Activated B cell treated with CpG ODN at 0.5 μM for 24 hours (primary cell): ENCODE results near the gene HBP1. TPM values are rescaled to one million over a fixed set of nuclear protein-coding genes. Genes with fewer than 3 reads are reported as not detected.

Source experiments
- ATAC-seq: fragments of 200-7000 bp; cut with Tn5 transposase; one replicate; pipeline ENCODE4 v1.10.0; 2021; ENCODE audit warnings: low read depth, mild to moderate bottlenecking, moderate library complexity
- CTCF ChIA-PET: fragments of 350-600 bp; sonication (Branson Sonifier 250); formaldehyde crosslinking; loops from one replicate; lab custom pipeline; 2021; ENCODE audit warnings: antibody characterized with exemption; lab: Charles Lee
- POLR2A ChIA-PET: fragments of 350-600 bp; sonication (Branson Sonifier 250); formaldehyde crosslinking; loops from one replicate; lab custom pipeline; 2021; ENCODE audit warnings: antibody characterized with exemption; lab: Charles Lee
- DNase-seq: peaks from one replicate; pipeline ENCODE4 v3.0.0; 2022
- H3K27ac Mint-ChIP-seq: one replicate; pipeline ENCODE4 v1.8.0; 2020; ENCODE audit warnings: mixed read lengths
- H3K27me3 Mint-ChIP-seq: one replicate; pipeline ENCODE4 v1.8.0; 2021; ENCODE audit warnings: mixed read lengths
- H3K36me3 Mint-ChIP-seq: one replicate; pipeline ENCODE4 v1.8.0; 2021; ENCODE audit warnings: low read depth, mixed read lengths
- H3K4me1 Mint-ChIP-seq: one replicate; pipeline ENCODE4 v1.8.0; 2021; ENCODE audit warnings: mixed read lengths
- H3K4me3 Mint-ChIP-seq: one replicate; pipeline ENCODE4 v1.8.0; 2020; ENCODE audit warnings: mild to moderate bottlenecking, mixed read lengths
- H3K9me3 Mint-ChIP-seq: one replicate; pipeline ENCODE4 v1.8.0; 2020; ENCODE audit warnings: mixed read lengths
- CTCF ChIP-seq: fragments of 200-600 bp; IDR thresholded peaks from one replicate; pipeline ENCODE4 v1.8.0; 2022; ENCODE audit warnings: antibody characterized with exemption, mild to moderate bottlenecking
- intact Hi-C: fragments of 100-400 bp; cut with micrococcal nuclease; formaldehyde crosslinking; loops from one replicate; pipeline ENCODE4 v1.15.1; 2024
- total RNA-seq: library from RNA; stranded (reverse); gene quantifications from 2 replicates; pipeline ENCODE4 v1.2.3, GENCODE V29; 2022

The HBP1 gene
- total RNA-seq, 1 donor from 2014 or later, result 59.9 TPM

GRCh38 chr7:107190090-107190489, 21.3 kb downstream of the HBP1 start:
- Mint-ChIP-seq H3K9me3 (no peaks in the 10 kb centered on the region), H3K27me3 (no peaks in the 10 kb centered on the region), H3K4me3 (no peak overlapping the region), H3K27ac (no peak overlapping the region), H3K4me1 (no peaks in the 10 kb centered on the region), H3K36me3 (peaks cover 79% of the 10 kb centered on the region)
- ChIA-PET CTCF (interaction anchor here (1.5 kb wide), 1 partner anchor 16 kb away, joined by 3 read pairs; no protein-coding TSS in a partner anchor), POLR2A (interaction anchor here (0.6 to 1.7 kb wide), 2 partner anchors 21 to 244 kb away, joined by 4 to 6 read pairs; partner anchors contain the start of gene HBP1)
- TF ChIP-seq CTCF, result no peak
- intact Hi-C loops, result no loop called here
- ATAC-seq (no peak), DNase-seq (no peak)

- Mint-ChIP-seq H3K27ac (no peak overlapping the region), H3K4me1 (no peaks in the 10 kb centered on the region), H3K4me3 (no peak overlapping the region), H3K36me3 (peaks cover 77% of the 10 kb centered on the region), H3K9me3 (no peaks in the 10 kb centered on the region), H3K27me3 (no peaks in the 10 kb centered on the region)
- intact Hi-C loops, result no loop called here
- ChIA-PET POLR2A (no interaction called here), CTCF (interaction anchor here (1.3 to 1.4 kb wide), 2 partner anchors 44 to 47 kb away, joined by 3 read pairs; no protein-coding TSS in a partner anchor)
- no peak for ATAC-seq
- no peak for TF ChIP-seq CTCF
- no peak for DNase-seq
Observed at GRCh38 chr7:107194052-107194451, 25.2 kb downstream of the HBP1 start.

- H3K9me3 Mint-ChIP-seq, result no peaks in the 10 kb centered on the region
- peaks cover 84% of the 10 kb centered on the region for H3K36me3 Mint-ChIP-seq
- no peak overlapping the region for H3K4me3 Mint-ChIP-seq
- CTCF ChIA-PET, result interaction anchor here (1.1 to 1.3 kb wide), 2 partner anchors 12 to 48 kb away, joined by 3 read pairs; no protein-coding TSS in a partner anchor
- DNase-seq (no peak), ATAC-seq (no peak)
- intact Hi-C loops, result no loop called here
- no peaks in the 10 kb centered on the region for H3K27me3 Mint-ChIP-seq
- no peak for TF ChIP-seq CTCF
- H3K4me1 Mint-ChIP-seq, result no peaks in the 10 kb centered on the region
- POLR2A ChIA-PET, result interaction anchor here (1.8 kb wide), 1 partner anchor 29 kb away, joined by 7 read pairs; the partner anchor contains the start of gene HBP1
- H3K27ac Mint-ChIP-seq, result peak overlapping the region; percentile 14
Observed at GRCh38 chr7:107196834-107197610, 28.2 kb downstream of the HBP1 start.

- intact Hi-C loops, result loop anchor here (5.0 to 10.0 kb wide), 2 partner anchors 523 to 675 kb away; no protein-coding TSS in a partner anchor
- H3K9me3 Mint-ChIP-seq, result no peaks in the 10 kb centered on the region
- H3K27me3 Mint-ChIP-seq, result no peaks in the 10 kb centered on the region
- H3K4me1 Mint-ChIP-seq, result no peaks in the 10 kb centered on the region
- peak overlapping the region; percentile 1 for H3K27ac Mint-ChIP-seq
- ChIA-PET CTCF (no interaction called here), POLR2A (no interaction called here)
- no peak overlapping the region for H3K4me3 Mint-ChIP-seq
- ATAC-seq (no peak), DNase-seq (no peak)
- no peak for TF ChIP-seq CTCF
- peaks cover 91% of the 10 kb centered on the region for H3K36me3 Mint-ChIP-seq
Observed at GRCh38 chr7:107201795-107202450, 33.1 kb downstream of the HBP1 start.

- DNase-seq, result no peak
- Mint-ChIP-seq H3K4me1 (no peaks in the 10 kb centered on the region), H3K36me3 (peaks cover 94% of the 10 kb centered on the region), H3K4me3 (no peak overlapping the region), H3K27ac (no peak overlapping the region), H3K9me3 (no peaks in the 10 kb centered on the region), H3K27me3 (no peaks in the 10 kb centered on the region)
- ChIA-PET CTCF (no interaction called here), POLR2A (no interaction called here)
- intact Hi-C loops, result loop anchor here (5.0 to 10.0 kb wide), 2 partner anchors 521 to 674 kb away; no protein-coding TSS in a partner anchor
- ATAC-seq, result no peak
- no peak for TF ChIP-seq CTCF
Observed at GRCh38 chr7:107203607-107204006, 34.8 kb downstream of the HBP1 start.
